A549 (cell line): Measurements from ENCODE around the gene BOK. TPM values are rescaled to one million over a fixed set of nuclear protein-coding genes. Genes with fewer than 3 reads are reported as not detected.
"Not testable (repeated sequence)": the region's sequence is repeated elsewhere in the genome, so short reads cannot be mapped to it uniquely, and the experiment has no call there.

Experiments
- ATAC-seq, 2 experiments: fragments of 200-7000 bp in 1 of 2; fragments of >200 bp in 1 of 2; cut with Nextera tagmentation in 1 of 2; cut with Tn5 transposase in 1 of 2; 3 replicates each; pipeline versions ENCODE4 v1.8.0 to v1.9.1; 2018 to 2020; ENCODE audit warnings: mild to moderate bottlenecking in 1 of 2, moderate library complexity in 1 of 2
- CTCF ChIA-PET: fragments of 300-600 bp; sonication (Branson Sonifier 250); formaldehyde crosslinking; extraction: SDS; loops from one replicate; lab custom pipeline; 2021; ENCODE audit warnings: antibody characterized with exemption, inconsistent platforms; lab: Yijun Ruan, JAX
- POLR2A ChIA-PET: fragments of 350-600 bp; formaldehyde crosslinking; extraction: SDS; loops from one replicate; lab custom pipeline; 2021; ENCODE audit warnings: antibody characterized with exemption, inconsistent platforms; lab: Yijun Ruan, JAX
- DNase-seq, 2 experiments: peaks; one replicate each; pipeline versions ENCODE4 v3.0.0 to v3.0.0-alpha.2; 2011 to 2016; ENCODE audit warnings: low read depth in 1 of 2, low spot score in 1 of 2
- FAIRE-seq: peaks from 2 replicates; lab custom pipeline; 2011; peaks lifted over from hg19 to GRCh38; lab: Jason Lieb, UNC
- H3K27ac ChIP-seq, 2 experiments: fragments of >200 bp; sonication (Bioruptor Twin); formaldehyde crosslinking; 3 replicates each; pipeline ENCODE4 v1.5.1; 2016 to 2017
- H3K4me1 ChIP-seq: fragments of >200 bp; sonication (Bioruptor Twin); formaldehyde crosslinking; 3 replicates; pipeline ENCODE4 v1.6.1; 2016
- H3K4me2 ChIP-seq: fragments of >200 bp; sonication (Bioruptor Twin); formaldehyde crosslinking; 3 replicates; pipeline ENCODE4 v1.6.1; 2016
- H3K4me3 ChIP-seq: fragments of >200 bp; sonication (Bioruptor Twin); formaldehyde crosslinking; 3 replicates; pipeline ENCODE4 v1.5.1; 2016
- H3K9me3 ChIP-seq: fragments of >200 bp; sonication (Bioruptor Twin); formaldehyde crosslinking; 3 replicates; pipeline ENCODE4 v1.6.1; 2016
- ATOH8 ChIP-seq: fragments of 250-450 bp; sonication (Bioruptor Pico); IDR thresholded peaks from 2 replicates; pipeline ENCODE4 v1.5.0; 2020; ENCODE audit warnings: low read depth, mild to moderate bottlenecking, moderate library complexity
- BHLHE40 ChIP-seq: IDR thresholded peaks from 2 replicates; pipeline ENCODE4 v1.6.1; 2012; ENCODE audit warnings: low read depth, low read length, inconsistent platforms
- CBX2 ChIP-seq: fragments of 200-600 bp; sonication (generic); IDR thresholded peaks from 2 replicates; pipeline ENCODE4 v1.6.1; 2016; ENCODE audit warnings: low read depth, mild to moderate bottlenecking, borderline replicate concordance
- CBX8 ChIP-seq: fragments of 200-600 bp; sonication (generic); IDR thresholded peaks from 2 replicates; pipeline ENCODE4 v1.6.1; 2016
- CEBPB ChIP-seq, 2 experiments: fragments of >200 bp in 1 of 2; sonication (Bioruptor Twin) in 1 of 2; formaldehyde crosslinking in 1 of 2; IDR thresholded peaks; 2 replicates each; pipeline ENCODE4 v1.6.1; 2012 to 2016
- EHMT2 ChIP-seq: fragments of 200-600 bp; sonication (generic); IDR thresholded peaks from 2 replicates; pipeline ENCODE4 v1.6.1; 2016; ENCODE audit warnings: antibody characterized with exemption, low read depth, mild to moderate bottlenecking, moderate library complexity
- ELK1 ChIP-seq: fragments of 150-350 bp; IDR thresholded peaks from 2 replicates; pipeline ENCODE4 v1.6.1; 2014; ENCODE audit warnings: low read depth, mild to moderate bottlenecking, low read length
- FOSB ChIP-seq: fragments of 250-450 bp; sonication (Bioruptor Pico); IDR thresholded peaks from 2 replicates; pipeline ENCODE4 v1.5.0; 2020; ENCODE audit warnings: mild to moderate bottlenecking, moderate library complexity
- FOSL2 ChIP-seq, 2 experiments: fragments of 450-650 bp in 1 of 2; fragments of >200 bp in 1 of 2; sonication (Bioruptor Twin) in 1 of 2; formaldehyde crosslinking; IDR thresholded peaks; 2 replicates each; pipeline versions ENCODE4 v1.5.0 to v1.6.1; 2016 to 2020; ENCODE audit warnings: mild to moderate bottlenecking in 1 of 2, moderate library complexity in 1 of 2
- HOXA7 ChIP-seq: fragments of 250-450 bp; sonication (Bioruptor Pico); IDR thresholded peaks from 2 replicates; pipeline ENCODE4 v1.5.0; 2020; ENCODE audit warnings: mild to moderate bottlenecking, moderate library complexity
- JUN ChIP-seq, 2 experiments: fragments of >200 bp; sonication (Bioruptor Twin); formaldehyde crosslinking; IDR thresholded peaks; 2 replicates in 1 of 2; 3 replicates in 1 of 2; pipeline ENCODE4 v1.6.1; 2016 to 2017
- KDM5A ChIP-seq: fragments of 200-600 bp; sonication (generic); IDR thresholded peaks from 2 replicates; pipeline ENCODE4 v1.6.1; 2016; ENCODE audit warnings: antibody characterized with exemption, mild to moderate bottlenecking
- MAZ ChIP-seq: fragments of 150-350 bp; IDR thresholded peaks from 2 replicates; pipeline ENCODE4 v1.6.1; 2014; ENCODE audit warnings: antibody characterized with exemption, low read depth, low read length, borderline replicate concordance
- MYC ChIP-seq: IDR thresholded peaks from 2 replicates; pipeline ENCODE4 v1.6.1; 2012; ENCODE audit warnings: mild to moderate bottlenecking, inconsistent platforms, low read length, improper control_type of control experiment, borderline replicate concordance
- NPAS2 ChIP-seq: fragments of 250-450 bp; sonication (Bioruptor Pico); IDR thresholded peaks from 2 replicates; pipeline ENCODE4 v1.8.0; 2022; ENCODE audit warnings: mild to moderate bottlenecking, moderate library complexity, borderline replicate concordance
- POLR2A ChIP-seq: IDR thresholded peaks from 2 replicates; pipeline ENCODE4 v1.6.1; 2012; ENCODE audit warnings: mild to moderate bottlenecking, low read length
- RCOR1 ChIP-seq: fragments of 150-350 bp; IDR thresholded peaks from 2 replicates; pipeline ENCODE4 v1.6.1; 2014; ENCODE audit warnings: antibody characterized with exemption, low read length, low read depth
- RNF2 ChIP-seq: fragments of 200-600 bp; sonication (generic); IDR thresholded peaks from 2 replicates; pipeline ENCODE4 v1.6.1; 2016; ENCODE audit warnings: low read depth, mild to moderate bottlenecking, antibody characterized with exemption, moderate library complexity, borderline replicate concordance
- SMC3 ChIP-seq: fragments of >200 bp; sonication (Bioruptor Twin); formaldehyde crosslinking; IDR thresholded peaks from 3 replicates; pipeline ENCODE4 v1.6.1; 2018; ENCODE audit warnings: inconsistent platforms
- TP53 ChIP-seq: fragments of 250-450 bp; sonication (Bioruptor Pico); IDR thresholded peaks from 2 replicates; pipeline ENCODE4 v1.5.0; 2021; ENCODE audit warnings: mild to moderate bottlenecking, moderate library complexity
- ZC3H11A ChIP-seq: fragments of 450-650 bp; IDR thresholded peaks from 2 replicates; pipeline ENCODE4 v1.6.1; 2014; ENCODE audit warnings: antibody characterized with exemption, mild to moderate bottlenecking
- ZFP36 ChIP-seq: fragments of 450-650 bp; IDR thresholded peaks from 2 replicates; pipeline ENCODE4 v1.6.1; 2014; ENCODE audit warnings: borderline replicate concordance; ENCODE audit not compliant: partially characterized antibody
- ZSCAN20 ChIP-seq: fragments of 250-450 bp; sonication (Bioruptor Pico); IDR thresholded peaks from 2 replicates; pipeline ENCODE4 v1.8.0; 2022; ENCODE audit warnings: mild to moderate bottlenecking, moderate library complexity
- WGBS: methylation state at CpG from one replicate; pipeline ENCODE4 v1.1.6; 2017; ENCODE audit errors: missing lambda C conversion rate; 5-methylcytosine and 5-hydroxymethylcytosine counted together
- polyA plus RNA-seq, 4 experiments: library from polyadenylated mRNA; depleted of rRNA in 3 of 4; stranded (reverse); fragments of >200 nt; fragmentation: RNase III in 1 of 4; extraction: RNeasy Plus Mini Kit Qiagen cat#74134 plus additional on column Dnase treatment in 1 of 4; gene quantifications; 2 replicates in 3 of 4; 3 replicates in 1 of 4; pipeline ENCODE4 v1.2.3, GENCODE V29; 2011 to 2017
- TF ChIP-seq, protein P1 (sequence below): IDR thresholded peaks from 2 replicates; pipeline ENCODE4 v1.6.1; 2012; ENCODE audit warnings: low read depth, borderline replicate concordance
- TF ChIP-seq, protein P2 (sequence below): fragments of 250-450 bp; sonication (Bioruptor Pico); IDR thresholded peaks from 2 replicates; pipeline ENCODE4 v1.5.0; 2021; ENCODE audit warnings: mild to moderate bottlenecking, moderate library complexity, borderline replicate concordance

Gene BOK
- polyA plus RNA-seq, 2 of the 4 experiments (the other 2 are of a cell fraction) = 5.0 to 12.6 TPM

DNA sequence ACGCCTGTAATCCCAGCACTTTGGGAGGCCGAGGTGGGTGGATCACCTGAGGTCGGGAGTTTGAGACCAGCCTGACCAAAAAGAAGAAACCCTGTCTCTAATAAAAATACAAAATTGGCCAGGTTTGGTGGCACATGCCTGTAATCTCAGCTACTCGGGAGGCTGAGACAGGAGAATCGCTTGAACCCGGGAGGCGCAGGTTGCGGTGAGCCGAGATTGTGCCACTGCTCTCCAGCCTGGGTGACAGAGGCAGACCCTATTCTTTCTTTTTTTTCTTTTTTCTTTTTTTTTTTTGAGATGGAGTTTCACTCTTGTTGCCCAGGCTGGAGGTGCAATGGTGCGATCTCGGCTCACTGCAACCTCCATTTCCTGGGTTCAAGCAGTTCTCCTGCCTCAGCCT is 7.5 kb downstream of the BOK start:
- ATAC-seq, H3K27ac ChIP-seq, H3K4me3 ChIP-seq, H3K4me1 ChIP-seq, CTCF ChIA-PET, H3K9me3 ChIP-seq, DNase-seq, H3K4me2 ChIP-seq, POLR2A ChIA-PET, FAIRE-seq: not testable (repeated sequence)
- WGBS = 95% methylated on average over 11 of the region's 11 CpGs

DNA sequence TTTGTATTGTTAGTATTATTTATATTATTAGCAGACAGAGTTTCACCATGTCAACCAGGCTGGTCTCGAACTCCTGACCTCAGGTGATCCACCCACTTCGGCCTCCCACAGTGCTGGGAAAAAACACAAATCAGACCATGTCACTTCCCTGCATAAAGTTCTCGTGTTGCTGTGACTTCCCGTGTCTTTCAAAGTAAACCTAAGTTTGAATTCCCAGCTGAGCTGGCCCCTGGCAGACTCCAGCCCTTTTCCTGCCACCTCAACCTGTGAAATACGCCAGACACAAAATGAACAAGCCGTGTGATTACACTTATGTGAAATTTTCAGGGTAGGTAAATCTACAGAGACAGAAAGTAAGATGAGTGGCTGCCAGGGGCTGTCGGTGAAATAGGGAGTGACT is 7.9 kb downstream of the BOK start:
- peaks cover 4% of the 10 kb centered on the region; the same call in 1 of the 3 replicates for H3K4me1 ChIP-seq
- no peak for DNase-seq
- TF ChIP-seq CEBPB (IDR thresholded peaks at IDR 0.05) (no peak), ZC3H11A (no peak), EHMT2 (no peak), BHLHE40 (no peak), FOSB (CRISPR knock-in tag) (no peak), CBX2 (no peak), FOSL2 (IDR thresholded peaks at IDR 0.05) (no peak), FOSL2 (CRISPR knock-in tag; IDR thresholded peaks at IDR 0.05) (no peak), RCOR1 (no peak), ZSCAN20 (CRISPR knock-in tag) (no peak)
- CTCF ChIA-PET = interaction anchor here (0.6 kb wide), 1 partner anchor 16 kb away, joined by 3 read pairs; no protein-coding TSS in a partner anchor
- no peak overlapping the region for H3K27ac ChIP-seq
- 84% methylated on average over 7 of the region's 7 CpGs for WGBS
- H3K4me2 ChIP-seq = no peak overlapping the region
- POLR2A ChIA-PET = no interaction called here
- no peak for FAIRE-seq
- no peaks in the 10 kb centered on the region for H3K9me3 ChIP-seq
- H3K4me3 ChIP-seq = no peak overlapping the region
- no peak for ATAC-seq

DNA sequence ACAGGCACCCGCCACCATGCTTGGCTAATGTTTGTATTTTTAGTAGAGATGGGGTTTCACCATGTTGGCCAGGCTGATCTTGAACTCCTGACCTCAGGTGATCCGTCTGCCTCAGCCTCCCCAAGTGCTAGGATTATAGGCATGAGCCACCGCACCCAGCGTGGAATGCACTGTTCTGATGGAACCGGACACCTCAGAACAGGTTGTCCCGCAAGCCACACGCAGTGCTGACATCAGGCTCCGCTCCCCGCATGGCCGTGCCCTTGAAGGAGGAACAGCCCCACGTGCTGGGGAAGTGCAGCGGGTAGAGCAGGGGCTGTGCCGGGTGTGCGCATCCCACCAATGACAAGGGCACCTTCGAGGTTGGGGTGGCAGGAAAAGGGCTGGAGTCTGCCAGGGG is 8.7 kb downstream of the BOK start:
- DNase-seq, ATAC-seq, H3K4me2 ChIP-seq, H3K4me1 ChIP-seq, H3K4me3 ChIP-seq, FAIRE-seq, H3K27ac ChIP-seq, H3K9me3 ChIP-seq, POLR2A ChIA-PET: not testable (repeated sequence)
- WGBS = no CpG with 5 or more reads among the region's 15 CpGs
- CTCF ChIA-PET = interaction anchor here (0.6 to 1.5 kb wide), 2 partner anchors 17 to 31 kb away, joined by 3 read pairs; no protein-coding TSS in a partner anchor

DNA sequence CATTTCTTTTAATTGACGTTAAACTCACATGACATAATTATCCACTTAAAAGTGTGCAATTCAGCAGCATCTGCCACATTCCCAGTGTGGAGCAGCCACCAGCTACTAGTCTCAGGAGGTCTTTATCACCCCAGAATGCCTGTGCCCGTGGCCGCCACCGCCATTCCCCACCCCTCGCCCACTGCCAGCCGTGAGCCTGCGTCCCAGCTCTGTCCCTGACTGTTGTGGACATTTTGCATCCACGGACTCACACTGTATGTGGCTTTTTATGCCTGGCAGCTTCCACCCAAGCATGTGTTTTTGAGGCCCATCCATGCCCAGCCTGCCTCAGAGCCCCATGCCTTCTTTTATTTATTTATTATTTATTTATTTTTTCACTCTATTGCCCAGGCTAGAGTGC is 9.2 kb downstream of the BOK start:
- Histone ChIP-seq H3K4me1 (no peaks in the 10 kb centered on the region), H3K27ac (no peak overlapping the region), H3K4me2 (no peak overlapping the region), H3K9me3 (no peaks in the 10 kb centered on the region), H3K4me3 (no peak overlapping the region)
- no peak for FAIRE-seq
- 97% methylated on average over 7 of the region's 8 CpGs for WGBS
- ChIA-PET POLR2A (no interaction called here), CTCF (interaction anchor here (1.5 kb wide), 1 partner anchor 30 kb away, joined by 3 read pairs; no protein-coding TSS in a partner anchor)
- no peak for DNase-seq
- ATAC-seq = no peak
- TF ChIP-seq, protein P1, sequence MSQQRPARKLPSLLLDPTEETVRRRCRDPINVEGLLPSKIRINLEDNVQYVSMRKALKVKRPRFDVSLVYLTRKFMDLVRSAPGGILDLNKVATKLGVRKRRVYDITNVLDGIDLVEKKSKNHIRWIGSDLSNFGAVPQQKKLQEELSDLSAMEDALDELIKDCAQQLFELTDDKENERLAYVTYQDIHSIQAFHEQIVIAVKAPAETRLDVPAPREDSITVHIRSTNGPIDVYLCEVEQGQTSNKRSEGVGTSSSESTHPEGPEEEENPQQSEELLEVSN = no peak
- TF ChIP-seq KDM5A (no peak), NPAS2 (no peak), MAZ (no peak), SMC3 (no peak), ZC3H11A (no peak), POLR2A (no peak), CEBPB (IDR thresholded peaks at IDR 0.05) (no peak), TP53 (CRISPR knock-in tag) (no peak), CBX8 (no peak), FOSL2 (IDR thresholded peaks at IDR 0.05) (no peak), FOSL2 (CRISPR knock-in tag; IDR thresholded peaks at IDR 0.05) (no peak), ZFP36 (no peak), BHLHE40 (no peak), RNF2 (no peak), ELK1 (no peak), HOXA7 (no peak), ATOH8 (no peak), JUN (IDR thresholded peaks at IDR 0.05) (no peak), MYC (no peak)
- TF ChIP-seq, protein P2, sequence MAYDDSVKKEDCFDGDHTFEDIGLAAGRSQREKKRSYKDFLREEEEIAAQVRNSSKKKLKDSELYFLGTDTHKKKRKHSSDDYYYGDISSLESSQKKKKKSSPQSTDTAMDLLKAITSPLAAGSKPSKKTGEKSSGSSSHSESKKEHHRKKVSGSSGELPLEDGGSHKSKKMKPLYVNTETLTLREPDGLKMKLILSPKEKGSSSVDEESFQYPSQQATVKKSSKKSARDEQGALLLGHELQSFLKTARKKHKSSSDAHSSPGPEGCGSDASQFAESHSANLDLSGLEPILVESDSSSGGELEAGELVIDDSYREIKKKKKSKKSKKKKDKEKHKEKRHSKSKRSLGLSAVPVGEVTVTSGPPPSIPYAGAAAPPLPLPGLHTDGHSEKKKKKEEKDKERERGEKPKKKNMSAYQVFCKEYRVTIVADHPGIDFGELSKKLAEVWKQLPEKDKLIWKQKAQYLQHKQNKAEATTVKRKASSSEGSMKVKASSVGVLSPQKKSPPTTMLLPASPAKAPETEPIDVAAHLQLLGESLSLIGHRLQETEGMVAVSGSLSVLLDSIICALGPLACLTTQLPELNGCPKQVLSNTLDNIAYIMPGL (CRISPR knock-in tag) = no peak
